Endodermal cell (in vitro differentiated cells): ENCODE data around the gene TGDS. TPM values are rescaled to one million over a fixed set of nuclear protein-coding genes. Genes with fewer than 3 reads are reported as not detected.

Source experiments
- DNase-seq: peaks from one replicate; pipeline ENCODE4 v3.0.0-alpha.2; 2017
- H3K27ac ChIP-seq: 2 replicates; pipeline ENCODE4 v1.5.1; 2013; ENCODE audit warnings: mild to moderate bottlenecking, low read depth, low read length, moderate library complexity
- H3K27me3 ChIP-seq: 2 replicates; pipeline ENCODE4 v1.6.1; 2013; ENCODE audit warnings: mild to moderate bottlenecking, low read length, moderate library complexity; ENCODE audit not compliant: insufficient read depth, control insufficient read depth, poor library complexity, severe bottlenecking
- H3K36me3 ChIP-seq: 2 replicates; pipeline ENCODE4 v1.7.0; 2013; ENCODE audit warnings: mild to moderate bottlenecking, low read length, moderate library complexity; ENCODE audit not compliant: control insufficient read depth, insufficient read depth
- H3K4me1 ChIP-seq: one replicate; pipeline ENCODE4 v1.7.0; 2013; ENCODE audit warnings: low read length; ENCODE audit not compliant: control insufficient read depth, insufficient read depth
- H3K4me3 ChIP-seq: 2 replicates; pipeline ENCODE4 v1.5.1; 2013; ENCODE audit warnings: mild to moderate bottlenecking, low read length, moderate library complexity
- H3K9ac ChIP-seq: 2 replicates; pipeline ENCODE4 v1.6.1; 2013; ENCODE audit warnings: mild to moderate bottlenecking, low read length, moderate library complexity; ENCODE audit not compliant: poor library complexity, severe bottlenecking; ENCODE audit errors: extremely low read depth
- H3K9me3 ChIP-seq: 2 replicates; pipeline ENCODE4 v1.6.1; 2013; ENCODE audit warnings: mild to moderate bottlenecking, low read length, moderate library complexity; ENCODE audit not compliant: control insufficient read depth
- H3K27ac Mint-ChIP-seq: 2 replicates; pipeline ENCODE4 v1.8.0; 2020; ENCODE audit warnings: mixed read lengths
- H3K27me3 Mint-ChIP-seq: 2 replicates; pipeline ENCODE4 v1.8.0; 2021; ENCODE audit warnings: mild to moderate bottlenecking, mixed read lengths; ENCODE audit not compliant: insufficient read depth
- H3K36me3 Mint-ChIP-seq: 2 replicates; pipeline ENCODE4 v1.8.0; 2020; ENCODE audit warnings: low read depth, mixed read lengths
- H3K4me1 Mint-ChIP-seq: 2 replicates; pipeline ENCODE4 v1.8.0; 2020; ENCODE audit warnings: mixed read lengths
- H3K4me3 Mint-ChIP-seq: 2 replicates; pipeline ENCODE4 v1.8.0; 2020; ENCODE audit warnings: mild to moderate bottlenecking, moderate library complexity, mixed read lengths
- H3K9me3 Mint-ChIP-seq: 2 replicates; pipeline ENCODE4 v1.8.0; 2020; ENCODE audit warnings: mild to moderate bottlenecking, mixed read lengths
- WGBS, 2 experiments: methylation state at CpG; one replicate each; pipeline versions ENCODE4 v1.1.5 to v1.1.7; 2013; ENCODE audit warnings: missing lambda C conversion rate in 2 of 2, mixed read lengths in 1 of 2; ENCODE audit not compliant: insufficient coverage in 1 of 2, insufficient read length in 1 of 2; 5-methylcytosine and 5-hydroxymethylcytosine counted together
- total RNA-seq, 2 donors: library from RNA; stranded (reverse); fragmentation: NEBNext Ultra II Directional in 1 of 2; extraction: Animal tissue kit (Norgen Biotek cat#: 25700) in 1 of 2; gene quantifications; 2 replicates in 1 of 2; 3 replicates in 1 of 2; pipeline ENCODE4 v1.2.1, GENCODE V29; 2021
- TF ChIP-seq, protein P1 (sequence below): fragments of 200-600 bp; sonication (generic); conservative IDR thresholded peaks from 2 replicates; pipeline ENCODE4 v1.5.0; 2021; ENCODE audit warnings: antibody characterized with exemption, mild to moderate bottlenecking

Gene TGDS
- total RNA-seq, 2 donors from 2014 or later = 11.3 to 14.1 TPM

- H3K27me3 Mint-ChIP-seq = peaks cover 5% of the 10 kb centered on the region
- Histone ChIP-seq H3K4me3 (no peak overlapping the region), H3K9ac (no peak overlapping the region), H3K36me3 (no peaks in the 10 kb centered on the region), H3K4me1 (peaks cover under 1% of the 10 kb centered on the region), H3K27me3 (no peaks in the 10 kb centered on the region), H3K27ac (no peak overlapping the region), H3K9me3 (peaks cover 18% of the 10 kb centered on the region)
- H3K9me3 Mint-ChIP-seq = peaks cover 4% of the 10 kb centered on the region
- no peaks in the 10 kb centered on the region for H3K36me3 Mint-ChIP-seq
- TF ChIP-seq, protein P1, sequence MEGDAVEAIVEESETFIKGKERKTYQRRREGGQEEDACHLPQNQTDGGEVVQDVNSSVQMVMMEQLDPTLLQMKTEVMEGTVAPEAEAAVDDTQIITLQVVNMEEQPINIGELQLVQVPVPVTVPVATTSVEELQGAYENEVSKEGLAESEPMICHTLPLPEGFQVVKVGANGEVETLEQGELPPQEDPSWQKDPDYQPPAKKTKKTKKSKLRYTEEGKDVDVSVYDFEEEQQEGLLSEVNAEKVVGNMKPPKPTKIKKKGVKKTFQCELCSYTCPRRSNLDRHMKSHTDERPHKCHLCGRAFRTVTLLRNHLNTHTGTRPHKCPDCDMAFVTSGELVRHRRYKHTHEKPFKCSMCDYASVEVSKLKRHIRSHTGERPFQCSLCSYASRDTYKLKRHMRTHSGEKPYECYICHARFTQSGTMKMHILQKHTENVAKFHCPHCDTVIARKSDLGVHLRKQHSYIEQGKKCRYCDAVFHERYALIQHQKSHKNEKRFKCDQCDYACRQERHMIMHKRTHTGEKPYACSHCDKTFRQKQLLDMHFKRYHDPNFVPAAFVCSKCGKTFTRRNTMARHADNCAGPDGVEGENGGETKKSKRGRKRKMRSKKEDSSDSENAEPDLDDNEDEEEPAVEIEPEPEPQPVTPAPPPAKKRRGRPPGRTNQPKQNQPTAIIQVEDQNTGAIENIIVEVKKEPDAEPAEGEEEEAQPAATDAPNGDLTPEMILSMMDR = no peak
- 93 to 94% methylated on average over 6 of the region's 6 CpGs for WGBS, 2 experiments
- H3K4me1 Mint-ChIP-seq = peaks cover 5% of the 10 kb centered on the region
- DNase-seq = no peak
- H3K27ac Mint-ChIP-seq = no peak overlapping the region
- no peak overlapping the region for H3K4me3 Mint-ChIP-seq
Measured at GRCh38 chr13:94542917-94543316, 53.0 kb downstream of the TGDS start.

DNA sequence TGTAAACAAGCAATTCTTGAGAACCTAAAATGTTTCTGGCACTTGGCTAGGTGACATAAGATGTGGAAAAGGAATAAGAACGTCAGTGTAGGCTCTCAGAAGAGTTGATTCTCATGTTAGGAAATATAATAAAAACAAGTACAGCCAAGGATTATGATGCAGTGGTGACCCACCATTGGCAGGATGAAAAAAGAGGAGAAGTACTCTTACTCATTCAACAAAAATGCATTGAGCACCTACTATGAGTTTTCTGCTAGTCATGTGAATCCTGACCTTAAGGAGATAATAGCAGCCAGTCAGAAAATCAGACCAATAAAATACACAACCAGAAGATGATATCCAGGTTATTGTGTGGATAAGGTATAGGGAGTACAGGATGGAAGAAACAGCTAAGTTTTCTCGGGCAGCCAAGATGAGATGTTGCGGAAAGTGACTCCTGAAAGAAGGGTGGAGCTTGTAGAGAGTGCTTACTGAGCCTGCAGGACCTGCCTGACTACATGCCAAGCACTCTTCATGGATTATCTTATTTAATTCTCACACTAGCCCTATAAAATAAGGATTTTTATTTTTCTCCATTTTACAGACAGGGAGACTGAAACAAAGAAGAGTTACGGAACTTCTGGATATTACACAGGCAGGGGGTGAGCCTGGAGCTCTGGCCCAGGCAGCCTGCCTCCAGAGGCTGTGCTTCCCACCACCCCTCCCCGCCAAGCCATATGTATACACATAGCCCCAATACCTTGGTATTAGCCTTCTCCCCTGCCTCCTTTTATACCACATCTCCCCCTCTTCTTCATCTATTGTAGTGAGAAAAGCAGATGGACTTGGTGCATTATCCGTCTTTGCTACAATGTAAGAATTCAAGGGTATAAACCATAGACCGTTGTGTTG is 58.0 kb downstream of the TGDS start:
- Mint-ChIP-seq H3K4me3 (no peak overlapping the region), H3K27me3 (peaks cover 5% of the 10 kb centered on the region), H3K27ac (no peak overlapping the region), H3K4me1 (no peaks in the 10 kb centered on the region), H3K9me3 (no peaks in the 10 kb centered on the region), H3K36me3 (no peaks in the 10 kb centered on the region)
- Histone ChIP-seq H3K27ac (no peak overlapping the region), H3K9me3 (no peaks in the 10 kb centered on the region), H3K4me1 (no peaks in the 10 kb centered on the region), H3K9ac (no peak overlapping the region), H3K4me3 (no peak overlapping the region), H3K27me3 (no peaks in the 10 kb centered on the region), H3K36me3 (no peaks in the 10 kb centered on the region)
- 92 to 96% methylated on average over 4 to 7 of the region's 7 CpGs for WGBS, 2 experiments
- TF ChIP-seq, protein P1 = no peak
- DNase-seq = no peak

DNA sequence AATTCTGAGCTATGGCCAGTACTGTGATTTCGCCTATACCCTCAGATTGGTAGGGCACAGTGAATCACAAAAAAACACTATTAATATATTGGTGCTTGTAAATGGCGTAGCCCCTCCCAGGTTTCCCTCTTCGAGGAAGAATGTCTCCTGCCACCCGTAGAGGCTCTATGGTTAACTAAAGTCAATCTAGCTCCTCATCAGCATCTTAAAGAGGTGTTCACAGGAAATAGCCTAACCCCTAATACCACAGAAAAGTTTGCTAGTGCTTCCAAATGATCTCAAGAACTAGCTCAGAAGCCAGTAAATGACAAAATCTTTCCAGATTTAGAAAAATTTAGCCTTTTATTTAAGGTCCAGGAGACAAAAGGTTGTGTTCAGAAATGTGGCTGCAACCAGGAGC is 60.2 kb downstream of the TGDS start:
- no peaks in the 10 kb centered on the region for H3K4me1 ChIP-seq
- TF ChIP-seq, protein P1 = no peak
- H3K27ac ChIP-seq = no peak overlapping the region
- no peaks in the 10 kb centered on the region for H3K9me3 ChIP-seq
- H3K27me3 ChIP-seq = no peaks in the 10 kb centered on the region
- DNase-seq = no peak
- Mint-ChIP-seq H3K4me1 (no peaks in the 10 kb centered on the region), H3K27ac (no peak overlapping the region), H3K4me3 (no peak overlapping the region), H3K36me3 (no peaks in the 10 kb centered on the region), H3K9me3 (peaks cover 9% of the 10 kb centered on the region), H3K27me3 (peaks cover under 1% of the 10 kb centered on the region)
- H3K9ac ChIP-seq = no peak overlapping the region
- 69 to 79% methylated on average over 2 to 4 of the region's 4 CpGs for WGBS, 2 experiments
- H3K36me3 ChIP-seq = no peaks in the 10 kb centered on the region
- H3K4me3 ChIP-seq = no peak overlapping the region
